ENCODE results near the gene MAD1L1. TPM values are rescaled to one million over a fixed set of nuclear protein-coding genes. Genes with fewer than 3 reads are reported as not detected.

Gene MAD1L1
- total RNA-seq, 2 experiments from 2014 or later = 40.0 to 44.7 TPM

GRCh38 chr7:2000746-2001321 lies 231.9 kb downstream of the MAD1L1 start:
- ChIA-PET POLR2A (no interaction called here), CTCF (no interaction called here)
- no peak for ATAC-seq
- TF ChIP-seq, protein P1, sequence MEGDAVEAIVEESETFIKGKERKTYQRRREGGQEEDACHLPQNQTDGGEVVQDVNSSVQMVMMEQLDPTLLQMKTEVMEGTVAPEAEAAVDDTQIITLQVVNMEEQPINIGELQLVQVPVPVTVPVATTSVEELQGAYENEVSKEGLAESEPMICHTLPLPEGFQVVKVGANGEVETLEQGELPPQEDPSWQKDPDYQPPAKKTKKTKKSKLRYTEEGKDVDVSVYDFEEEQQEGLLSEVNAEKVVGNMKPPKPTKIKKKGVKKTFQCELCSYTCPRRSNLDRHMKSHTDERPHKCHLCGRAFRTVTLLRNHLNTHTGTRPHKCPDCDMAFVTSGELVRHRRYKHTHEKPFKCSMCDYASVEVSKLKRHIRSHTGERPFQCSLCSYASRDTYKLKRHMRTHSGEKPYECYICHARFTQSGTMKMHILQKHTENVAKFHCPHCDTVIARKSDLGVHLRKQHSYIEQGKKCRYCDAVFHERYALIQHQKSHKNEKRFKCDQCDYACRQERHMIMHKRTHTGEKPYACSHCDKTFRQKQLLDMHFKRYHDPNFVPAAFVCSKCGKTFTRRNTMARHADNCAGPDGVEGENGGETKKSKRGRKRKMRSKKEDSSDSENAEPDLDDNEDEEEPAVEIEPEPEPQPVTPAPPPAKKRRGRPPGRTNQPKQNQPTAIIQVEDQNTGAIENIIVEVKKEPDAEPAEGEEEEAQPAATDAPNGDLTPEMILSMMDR (IDR thresholded peaks at IDR 0.05) = no peak
- Mint-ChIP-seq H3K9me3 (no peaks in the 10 kb centered on the region), H3K27ac (no peak overlapping the region), H3K27me3 (no peaks in the 10 kb centered on the region), H3K36me3 (ENCODE audit: low read depth) (no peaks in the 10 kb centered on the region), H3K4me3 (no peak overlapping the region), H3K4me1 (ENCODE audit: low read depth) (no peaks in the 10 kb centered on the region)
- intact Hi-C loops (cut with micrococcal nuclease) = no loop called here
- no peak for DNase-seq

DNA sequence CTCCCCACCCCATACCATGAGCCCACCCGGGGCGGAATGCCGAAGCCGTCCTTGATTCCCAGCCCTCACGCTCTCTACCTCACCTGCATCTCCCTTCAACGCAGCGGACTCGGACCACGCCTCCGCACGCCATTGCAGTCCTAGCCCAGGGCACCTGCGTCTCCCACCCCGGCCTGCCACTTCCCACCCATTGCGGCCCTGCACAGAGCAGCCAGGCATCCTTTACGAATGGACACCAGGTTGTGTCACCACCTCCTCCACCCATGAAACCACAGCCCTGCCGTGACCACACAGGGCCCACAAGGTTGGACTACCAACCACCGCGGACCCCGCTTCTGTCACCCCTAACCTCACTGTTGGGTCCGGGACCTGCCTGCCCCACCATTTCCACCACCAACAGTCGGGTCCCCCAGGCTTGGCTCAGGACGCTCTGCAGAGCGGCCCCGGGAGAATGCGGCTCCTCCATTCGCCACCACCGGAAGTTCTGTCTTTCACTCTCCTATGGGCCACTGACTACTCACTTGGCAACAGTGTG lies 232.5 kb downstream of the MAD1L1 start:
- H3K9me3 Mint-ChIP-seq = no peaks in the 10 kb centered on the region
- ATAC-seq (no peak), DNase-seq (no peak)
- intact Hi-C loops (cut with micrococcal nuclease) = no loop called here
- H3K36me3 Mint-ChIP-seq (ENCODE audit: low read depth) = no peaks in the 10 kb centered on the region
- ChIA-PET CTCF (no interaction called here), POLR2A (no interaction called here)
- no peaks in the 10 kb centered on the region for H3K4me1 Mint-ChIP-seq (ENCODE audit: low read depth)
- H3K27ac Mint-ChIP-seq = no peak overlapping the region
- H3K27me3 Mint-ChIP-seq = no peaks in the 10 kb centered on the region
- H3K4me3 Mint-ChIP-seq = no peak overlapping the region
- TF ChIP-seq, protein P1 (IDR thresholded peaks at IDR 0.05) = no peak

- Mint-ChIP-seq H3K36me3 (ENCODE audit: low read depth) (no peaks in the 10 kb centered on the region), H3K27ac (no peak overlapping the region), H3K4me1 (ENCODE audit: low read depth) (no peaks in the 10 kb centered on the region), H3K4me3 (no peak overlapping the region), H3K9me3 (no peaks in the 10 kb centered on the region), H3K27me3 (no peaks in the 10 kb centered on the region)
- DNase-seq (no peak), ATAC-seq (no peak)
- intact Hi-C loops (cut with micrococcal nuclease) = no loop called here
- ChIA-PET CTCF (no interaction called here), POLR2A (no interaction called here)
- TF ChIP-seq, protein P1 (IDR thresholded peaks at IDR 0.05) = no peak
These were observed 233.3 kb downstream of the MAD1L1 start for GRCh38 chr7:1999278-1999984.

- CTCF ChIA-PET = no interaction called here
- no peak for ATAC-seq
- no peak overlapping the region for H3K4me3 Mint-ChIP-seq
These were observed 234.6 kb downstream of the MAD1L1 start for GRCh38 chr7:1998146-1998545.

More at GRCh38 chr7:1998146-1998545, 234.6 kb downstream of the MAD1L1 start:
- TF ChIP-seq, protein P1 (IDR thresholded peaks at IDR 0.05) = no peak
- H3K27ac Mint-ChIP-seq = no peak overlapping the region
- H3K27me3 Mint-ChIP-seq = no peaks in the 10 kb centered on the region
- H3K9me3 Mint-ChIP-seq = no peaks in the 10 kb centered on the region
- intact Hi-C loops (cut with micrococcal nuclease) = no loop called here
- H3K36me3 Mint-ChIP-seq (ENCODE audit: low read depth) = no peaks in the 10 kb centered on the region
- no peak for DNase-seq
- H3K4me1 Mint-ChIP-seq (ENCODE audit: low read depth) = no peaks in the 10 kb centered on the region
- POLR2A ChIA-PET = no interaction called here

Data from activated CD8-positive, alpha-beta T cell treated with anti-CD3 and anti-CD28 coated beads for 36 hours (primary cell).